ENCODE measurements around the gene MAST1.

GRCh38 chr19:12804051-12804450 is 34.3 kb upstream of the MAST1 start:
- TF ChIP-seq POLR2A (IDR thresholded peaks at IDR 0.05) (no peak), CTCF (IDR thresholded peaks at IDR 0.05) (no peak)
